ENCODE measurements around the gene FBXW5.

The FBXW5 gene

GRCh38 chr9:136947028-136947891 lies 2.7 kb upstream of the FBXW5 start:
- no peak for DNase-seq

- no peak for DNase-seq
Observed at GRCh38 chr9:136946228-136947027, 1.9 kb upstream of the FBXW5 start.

GRCh38 chr9:136945333-136946227 lies 1.0 kb upstream of the FBXW5 start:
- DNase-seq = no peak

GRCh38 chr9:136944212-136944518 lies 373 bp downstream of the FBXW5 start:
- no peak for DNase-seq

- peak; percentile 59 for DNase-seq
Observed at GRCh38 chr9:136943291-136944211, 987 bp downstream of the FBXW5 start.

GRCh38 chr9:136942881-136943230 lies 1.7 kb downstream of the FBXW5 start:
- no peak for DNase-seq

- DNase-seq = no peak
Observed at GRCh38 chr9:136942112-136942880, 2.2 kb downstream of the FBXW5 start.

- DNase-seq = no peak
Observed at GRCh38 chr9:136941231-136942111, 3.1 kb downstream of the FBXW5 start.

GRCh38 chr9:136940526-136941230 lies 3.9 kb downstream of the FBXW5 start:
- no peak for DNase-seq

GRCh38 chr9:136939996-136940525 lies 4.5 kb downstream of the FBXW5 start:
- no peak for DNase-seq

GRCh38 chr9:136939431-136939995 lies 5.0 kb downstream of the FBXW5 start:
- DNase-seq = no peak

GRCh38 chr9:136937186-136938001 lies 7.1 kb downstream of the FBXW5 start:
- DNase-seq = no peak

- DNase-seq = no peak
Observed at GRCh38 chr9:136936645-136937170, 7.8 kb downstream of the FBXW5 start.

GRCh38 chr9:136935651-136936050 lies 8.9 kb downstream of the FBXW5 start:
- no peak for DNase-seq

GRCh38 chr9:136934277-136934676 lies 10.3 kb downstream of the FBXW5 start:
- no peak for DNase-seq

- DNase-seq = no peak
Observed at GRCh38 chr9:136931611-136932130, 12.9 kb downstream of the FBXW5 start.

GRCh38 chr9:136930014-136930413 lies 14.5 kb downstream of the FBXW5 start:
- DNase-seq = no peak

- no peak for DNase-seq
Observed at GRCh38 chr9:136928591-136928990, 15.9 kb downstream of the FBXW5 start.

All from activated CD4-positive, alpha-beta T cell treated with anti-CD3 and anti-CD28 coated beads, Interleukin-10, Interleukin-2, amounts not matched to agents 100 ng/mL and 50 ng/mL, durations not matched to agents 16 hours and 8 hours (primary cell).